Thymus (tissue), 11 donors: ENCODE data around the gene HHAT. TPM values are rescaled to one million over a fixed set of nuclear protein-coding genes. Genes with fewer than 3 reads are reported as not detected.
"Not testable (repeated sequence)": the region's sequence is repeated elsewhere in the genome, so short reads cannot be mapped to it uniquely, and the experiment has no call there.

Source experiments
- DNase-seq, 9 donors: peaks; one replicate each; pipeline ENCODE4 v3.0.0-alpha.2; 2013; ENCODE audit warnings: low spot score in 9 of 9, low read depth in 6 of 9, missing footprints in 1 of 9
- H3K27ac ChIP-seq, 2 donors: one replicate each; pipeline ENCODE4 v1.5.1; 2013; ENCODE audit warnings: control low read depth in 1 of 2, low read depth in 1 of 2, low read length in 1 of 2, mild to moderate bottlenecking in 1 of 2, moderate library complexity in 1 of 2
- H3K27me3 ChIP-seq, 2 donors: one replicate each; pipeline ENCODE4 v1.5.1; 2013; ENCODE audit warnings: low read length in 1 of 2; ENCODE audit not compliant: control insufficient read depth in 2 of 2, insufficient read depth in 1 of 2
- H3K36me3 ChIP-seq, 2 donors: one replicate each; pipeline ENCODE4 v1.5.1; 2013; ENCODE audit warnings: low read length in 1 of 2, mild to moderate bottlenecking in 1 of 2, moderate library complexity in 1 of 2; ENCODE audit not compliant: control insufficient read depth in 2 of 2, insufficient read depth in 2 of 2
- H3K4me1 ChIP-seq, 2 donors: one replicate each; pipeline ENCODE4 v1.5.1; 2013; ENCODE audit warnings: low read length in 2 of 2; ENCODE audit not compliant: control insufficient read depth in 2 of 2, insufficient read depth in 2 of 2
- H3K4me3 ChIP-seq, 2 donors: one replicate each; pipeline ENCODE4 v1.5.1; 2013; ENCODE audit warnings: low read length in 2 of 2, control low read depth in 1 of 2, mild to moderate bottlenecking in 1 of 2
- H3K9me3 ChIP-seq, 2 donors: one replicate each; pipeline ENCODE4 v1.5.1; 2013; ENCODE audit warnings: low read length in 1 of 2, mild to moderate bottlenecking in 1 of 2; ENCODE audit not compliant: control insufficient read depth in 2 of 2, insufficient read depth in 1 of 2
- WGBS: extraction: QIAGEN DNeasy Blood & Tissue Kit; methylation state at CpG from one replicate; pipeline ENCODE4 v1.1.7; 2013; 5-methylcytosine and 5-hydroxymethylcytosine counted together
- polyA plus RNA-seq: library from polyadenylated mRNA; stranded (reverse); fragments of 200-250 nt; gene quantifications from one replicate; pipeline ENCODE4 v1.2.3, GENCODE V29; 2013
- total RNA-seq: library from RNA; stranded (reverse); fragments of 120-200 nt; gene quantifications from one replicate; pipeline ENCODE4 v1.2.4, GENCODE V29; 2013
- donor health status: healthy.

HHAT gene
- total and polyA plus RNA-seq, 2 donors = 3.7 to 5.7 TPM

- H3K4me3 ChIP-seq, H3K9me3 ChIP-seq, H3K4me1 ChIP-seq, H3K36me3 ChIP-seq, H3K27me3 ChIP-seq, H3K27ac ChIP-seq, DNase-seq: not testable (repeated sequence)
- 89% methylated on average over 2 of the region's 2 CpGs for WGBS
Observed at GRCh38 chr1:210406341-210406740, 77.6 kb downstream of the HHAT start.

- peak; percentile 46 to 88 (median 72) for DNase-seq
- 40% methylated on average over 9 of the region's 9 CpGs for WGBS
Observed at GRCh38 chr1:210407207-210407886, 78.6 kb downstream of the HHAT start.

GRCh38 chr1:210407887-210408252 is 79.2 kb downstream of the HHAT start:
- Histone ChIP-seq H3K4me1 (no peaks in the 10 kb centered on the region), H3K9me3 (no peaks in the 10 kb centered on the region), H3K27ac (no peak overlapping the region), H3K4me3 (no peak overlapping the region), H3K27me3 (no peaks in the 10 kb centered on the region), H3K36me3 (no peaks in the 10 kb centered on the region)
- DNase-seq = no peak
- WGBS = 96% methylated on average over 1 of the region's 1 CpG

More at GRCh38 chr1:210407207-210407886, 78.6 kb downstream of the HHAT start:
- H3K27ac ChIP-seq = no peak overlapping the region
- no peaks in the 10 kb centered on the region for H3K9me3 ChIP-seq
- H3K4me3 ChIP-seq = no peak overlapping the region
- no peaks in the 10 kb centered on the region for H3K27me3 ChIP-seq
- no peaks in the 10 kb centered on the region for H3K4me1 ChIP-seq
- no peaks in the 10 kb centered on the region for H3K36me3 ChIP-seq

- 93% methylated on average over 1 of the region's 1 CpG for WGBS
- H3K9me3 ChIP-seq = no peaks in the 10 kb centered on the region
- no peaks in the 10 kb centered on the region for H3K36me3 ChIP-seq
- no peaks in the 10 kb centered on the region for H3K27me3 ChIP-seq
- DNase-seq = no peak
- H3K4me3 ChIP-seq = no peak overlapping the region
- H3K4me1 ChIP-seq = no peaks in the 10 kb centered on the region
- H3K27ac ChIP-seq = no peak overlapping the region
Observed at GRCh38 chr1:210412240-210412639, 83.5 kb downstream of the HHAT start.

- Histone ChIP-seq H3K27ac (no peak overlapping the region), H3K36me3 (peaks cover 0 to 4% of the 10 kb centered on the region in 2 donors), H3K27me3 (no peaks in the 10 kb centered on the region), H3K4me3 (no peak overlapping the region), H3K9me3 (no peaks in the 10 kb centered on the region), H3K4me1 (no peaks in the 10 kb centered on the region)
- WGBS = 91% methylated on average over 4 of the region's 4 CpGs
- DNase-seq = no peak
Observed at GRCh38 chr1:210413951-210414350, 85.2 kb downstream of the HHAT start.

- no peak for DNase-seq
- no peaks in the 10 kb centered on the region for H3K27me3 ChIP-seq
- H3K36me3 ChIP-seq = peaks cover 0 to 4% of the 10 kb centered on the region in 2 donors
- no peaks in the 10 kb centered on the region for H3K9me3 ChIP-seq
- H3K4me1 ChIP-seq = no peaks in the 10 kb centered on the region
- WGBS = 91% methylated on average over 9 of the region's 9 CpGs
- no peak overlapping the region for H3K4me3 ChIP-seq
- H3K27ac ChIP-seq = no peak overlapping the region
Observed at GRCh38 chr1:210415846-210416448, 87.2 kb downstream of the HHAT start.

GRCh38 chr1:210416681-210417080 is 88.0 kb downstream of the HHAT start:
- no peak for DNase-seq
- peaks cover 0 to 4% of the 10 kb centered on the region in 2 donors for H3K36me3 ChIP-seq
- WGBS = 95% methylated on average over 2 of the region's 2 CpGs

GRCh38 chr1:210417881-210418280 is 89.2 kb downstream of the HHAT start:
- H3K4me1 ChIP-seq = no peaks in the 10 kb centered on the region
- peaks cover 0 to 4% of the 10 kb centered on the region in 2 donors for H3K36me3 ChIP-seq
- 96% methylated on average over 5 of the region's 5 CpGs for WGBS
- no peaks in the 10 kb centered on the region for H3K27me3 ChIP-seq
- no peaks in the 10 kb centered on the region for H3K9me3 ChIP-seq
- H3K4me3 ChIP-seq = no peak overlapping the region
- H3K27ac ChIP-seq = no peak overlapping the region
- no peak for DNase-seq

More at GRCh38 chr1:210416681-210417080, 88.0 kb downstream of the HHAT start:
- H3K27ac ChIP-seq = no peak overlapping the region
- H3K4me3 ChIP-seq = no peak overlapping the region
- H3K4me1 ChIP-seq = no peaks in the 10 kb centered on the region
- no peaks in the 10 kb centered on the region for H3K27me3 ChIP-seq
- H3K9me3 ChIP-seq = no peaks in the 10 kb centered on the region

- H3K27me3 ChIP-seq = no peaks in the 10 kb centered on the region
- no peak for DNase-seq
- H3K27ac ChIP-seq = no peak overlapping the region
- H3K9me3 ChIP-seq = no peaks in the 10 kb centered on the region
- no peaks in the 10 kb centered on the region for H3K4me1 ChIP-seq
- no peak overlapping the region for H3K4me3 ChIP-seq
- peaks cover 0 to 4% of the 10 kb centered on the region in 2 donors for H3K36me3 ChIP-seq
- 97% methylated on average over 7 of the region's 7 CpGs for WGBS
Observed at GRCh38 chr1:210418863-210419650, 90.4 kb downstream of the HHAT start.
